ENCODE data around the gene CEBPG.

The CEBPG gene

DNA sequence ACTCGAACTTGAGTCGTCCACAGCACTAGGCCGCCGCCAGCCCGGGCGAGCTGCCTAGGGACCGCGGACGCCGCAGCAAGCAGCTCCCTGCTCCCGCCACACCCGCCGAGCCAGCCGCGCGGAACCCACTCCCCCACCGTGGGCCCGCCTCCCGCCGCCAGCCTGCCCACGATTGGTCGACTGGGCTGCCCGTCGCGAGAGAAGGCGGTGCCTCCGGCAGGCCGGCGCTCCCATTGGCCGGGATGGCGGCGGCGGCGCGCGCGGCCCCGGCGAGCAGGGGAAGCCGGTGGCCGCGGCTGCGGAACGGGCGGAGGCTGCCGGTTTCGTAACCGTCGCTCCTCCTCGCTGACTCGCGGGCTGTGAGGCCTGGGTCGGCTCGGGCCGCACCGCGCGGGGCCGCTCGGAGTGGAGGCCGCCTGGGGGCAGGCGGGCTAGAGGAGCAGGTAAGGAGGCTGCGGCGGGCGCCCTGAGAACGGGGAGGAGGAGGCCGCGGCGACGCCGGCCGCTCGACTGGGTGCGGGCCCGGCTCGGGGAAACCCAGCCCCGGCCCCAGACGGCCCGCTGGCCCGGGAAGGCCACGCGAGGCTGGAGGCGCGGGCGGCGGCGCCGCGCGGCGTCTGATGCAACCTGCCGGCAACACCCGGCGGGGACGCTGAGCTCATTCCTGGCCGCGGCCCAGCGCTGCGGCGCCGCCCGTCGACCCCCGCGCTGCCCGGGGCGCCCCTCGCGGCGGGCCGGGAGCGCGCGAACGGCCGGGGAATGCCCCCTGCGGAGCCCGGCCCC is at the start of gene CEBPG:
CEBPG (plus strand) TSS at position 257 of the 783 bp plus-strand sequence. CDS start 5,531 bp downstream, outside the sequence.
- DNase-seq = peak; percentile 54 to 96 (median 89)

- no peak for DNase-seq
Observed at GRCh38 chr19:33324628-33325027, 48.9 kb upstream of the CEBPG start.

DNA sequence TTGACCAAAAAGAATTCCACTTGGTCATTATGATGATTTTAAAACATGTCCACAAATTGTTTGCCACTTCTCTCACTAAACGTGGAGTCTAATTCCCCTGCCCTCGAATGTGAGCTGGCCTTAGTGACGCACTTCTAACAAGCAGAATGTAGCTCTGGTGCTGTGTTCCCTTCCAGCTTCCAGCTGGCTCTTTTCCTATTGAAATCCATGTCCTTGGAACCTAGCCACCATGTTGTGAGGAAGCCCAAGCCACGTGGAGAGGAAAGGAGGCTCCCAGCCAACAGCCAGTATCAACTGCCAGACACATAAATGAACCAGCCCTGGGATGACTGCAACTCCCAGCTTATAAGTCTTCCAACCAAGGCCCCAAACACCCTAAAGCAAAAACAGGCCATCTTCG is 47.6 kb upstream of the CEBPG start:
- peak in 9 of 14 donors; percentile 17 to 88 (median 55) for DNase-seq

DNA sequence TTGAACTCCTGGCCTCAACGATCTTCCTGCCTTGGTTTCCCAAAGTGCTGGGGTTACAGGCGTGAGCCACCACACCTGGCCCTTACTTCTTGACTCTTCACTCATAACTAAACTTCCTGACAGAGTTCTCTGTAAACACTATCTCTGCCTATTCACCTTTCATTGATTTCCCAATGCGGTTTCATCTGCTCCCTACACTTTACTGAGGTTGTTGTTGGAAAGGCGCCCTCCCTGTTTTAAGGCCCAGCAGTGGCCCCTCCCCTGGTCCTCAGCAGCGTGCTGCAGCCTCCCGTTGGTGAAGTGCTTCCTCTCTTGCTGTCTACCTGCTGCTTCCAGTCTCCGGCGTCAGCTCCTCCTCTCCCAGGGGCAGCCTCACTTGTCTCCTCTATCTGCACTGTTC is 44.4 kb upstream of the CEBPG start:
- no peak for DNase-seq

GRCh38 chr19:33329736-33330135 is 43.8 kb upstream of the CEBPG start:
- no peak for DNase-seq

GRCh38 chr19:33332248-33332647 is 41.3 kb upstream of the CEBPG start:
- DNase-seq = peak in 7 of 14 donors; percentile 2 to 22 (median 11)

- DNase-seq = no peak
Observed at GRCh38 chr19:33333151-33333550, 40.4 kb upstream of the CEBPG start.

- no peak for DNase-seq
Observed at GRCh38 chr19:33333642-33334041, 39.9 kb upstream of the CEBPG start.

GRCh38 chr19:33334271-33334670 is 39.2 kb upstream of the CEBPG start:
- no peak for DNase-seq

- no peak for DNase-seq
Observed at GRCh38 chr19:33335446-33335845, 38.1 kb upstream of the CEBPG start.

DNA sequence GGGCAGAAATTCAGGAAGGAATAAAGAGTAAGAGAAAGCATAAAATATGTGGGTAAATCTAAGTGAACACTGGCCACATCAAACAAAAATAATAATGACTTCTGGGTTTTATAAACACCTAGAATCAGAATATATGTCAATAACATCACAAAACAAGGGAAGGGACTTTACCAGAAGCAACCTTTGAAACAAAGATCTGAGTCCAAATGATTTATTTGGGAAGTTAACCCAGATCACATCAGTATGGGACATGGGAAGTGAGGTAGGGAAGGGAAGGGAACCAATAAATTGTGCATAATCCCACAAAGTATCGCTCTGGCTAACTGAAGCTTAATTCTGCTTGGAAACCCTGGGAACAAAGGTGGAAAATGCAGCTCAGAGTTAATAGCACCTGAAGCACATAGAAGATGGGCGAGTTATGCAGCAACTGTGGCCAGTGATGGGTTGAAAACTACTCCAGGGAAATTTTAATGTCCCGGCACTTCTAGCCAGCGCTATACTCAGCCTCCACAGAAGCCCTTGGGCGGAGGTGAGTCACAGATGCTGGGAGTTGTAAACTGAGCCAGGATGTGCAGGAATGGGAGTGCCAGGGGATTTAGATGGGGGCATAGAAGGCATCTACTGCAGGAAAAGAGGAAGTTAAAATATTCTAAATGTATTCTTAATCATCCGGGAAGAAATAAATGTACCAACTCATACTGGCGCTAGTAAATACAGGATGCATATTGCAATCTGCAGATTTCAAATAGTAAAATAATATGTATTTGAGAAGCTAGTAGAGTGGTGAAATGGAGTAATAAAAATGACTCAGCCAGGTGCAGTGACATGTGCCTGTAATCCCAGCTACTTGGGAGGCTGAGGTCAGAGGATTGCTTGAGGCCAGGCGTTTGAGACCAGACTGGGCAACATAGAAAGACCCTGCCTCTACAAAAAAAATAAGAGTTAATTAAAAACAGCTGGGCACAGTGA is 34.2 kb upstream of the CEBPG start:
- DNase-seq = no peak

DNA sequence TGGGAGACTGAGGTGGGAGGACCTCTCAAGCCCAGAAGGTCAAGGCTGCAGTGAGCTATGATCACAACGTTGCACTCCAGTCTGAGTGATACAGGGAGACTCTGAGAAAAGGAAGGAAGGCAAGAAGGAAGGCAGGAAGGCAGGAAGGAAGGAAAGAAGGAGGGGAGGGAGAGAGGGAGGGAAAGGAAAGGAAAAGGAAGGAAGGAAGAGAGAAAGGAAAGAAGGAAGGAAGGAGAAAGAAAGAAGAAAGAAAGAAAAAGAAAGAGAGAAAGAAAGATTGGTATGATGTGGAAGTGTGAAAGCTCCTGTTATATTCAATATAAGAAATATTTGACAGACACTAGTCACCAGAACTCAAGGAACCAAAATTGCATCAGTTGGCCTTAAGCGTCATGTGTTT is 32.5 kb upstream of the CEBPG start:
- DNase-seq = no peak

- no peak for DNase-seq
Observed at GRCh38 chr19:33343301-33343700, 30.2 kb upstream of the CEBPG start.

- no peak for DNase-seq
Observed at GRCh38 chr19:33343859-33344572, 29.5 kb upstream of the CEBPG start.

- DNase-seq = no peak
Observed at GRCh38 chr19:33344573-33344925, 29.0 kb upstream of the CEBPG start.

DNA sequence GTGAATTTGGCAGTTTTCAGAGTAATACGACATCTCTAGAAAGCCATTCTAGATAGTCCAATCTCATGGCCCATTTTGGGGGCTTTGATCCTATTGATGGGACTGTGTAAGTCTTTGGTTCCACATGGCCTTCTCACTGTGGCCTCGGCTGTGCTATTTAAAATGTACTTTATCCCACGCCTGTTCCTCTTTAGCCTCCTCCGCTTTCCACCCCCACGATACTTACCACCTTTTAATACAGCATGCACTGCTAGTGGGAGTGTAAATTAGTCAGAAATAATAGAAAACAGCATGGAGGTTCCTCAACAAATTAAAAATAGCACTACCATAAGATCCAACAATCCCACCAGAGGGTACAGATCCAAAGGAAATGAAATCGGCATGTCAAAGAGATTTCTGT is 28.3 kb upstream of the CEBPG start:
- DNase-seq = no peak

DNA sequence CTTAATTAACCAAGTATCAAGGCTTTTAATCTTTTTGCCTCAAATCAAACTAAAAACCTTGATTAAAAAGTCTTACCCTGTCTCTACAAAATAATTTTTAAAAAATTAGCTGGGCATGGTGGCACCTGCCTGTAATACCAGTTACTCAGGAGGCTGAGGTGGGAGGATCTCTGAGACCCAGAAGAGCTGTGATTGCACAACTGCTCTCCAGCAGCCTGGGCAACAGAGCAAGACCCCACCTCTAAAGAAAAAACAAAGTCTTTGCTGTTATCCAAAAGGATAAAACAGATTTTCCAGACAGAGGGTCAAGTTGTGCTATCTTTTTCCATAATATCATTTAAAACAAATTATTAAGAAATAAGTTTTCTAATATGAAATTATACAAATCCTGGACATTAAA is 26.8 kb upstream of the CEBPG start:
- no peak for DNase-seq

DNA sequence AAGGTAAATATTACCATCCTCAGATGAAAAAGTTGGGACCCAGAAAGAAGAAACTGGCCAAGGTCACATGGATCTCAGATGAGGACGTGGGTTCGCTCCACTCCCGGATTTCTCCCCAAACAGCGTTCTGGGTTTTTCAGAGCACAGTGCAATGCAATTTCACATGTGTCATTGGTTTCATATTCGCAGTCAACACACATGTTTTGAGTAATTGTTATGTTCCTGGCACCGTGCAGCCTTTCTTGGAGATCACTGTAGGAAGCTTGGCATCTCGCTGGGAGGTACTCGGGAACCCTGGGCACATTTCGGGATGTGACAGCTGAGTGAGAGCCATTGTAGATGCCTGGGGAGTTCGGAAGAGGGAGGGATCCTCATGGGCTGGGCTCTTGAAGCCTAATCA is 26.2 kb upstream of the CEBPG start:
- DNase-seq = no peak

DNA sequence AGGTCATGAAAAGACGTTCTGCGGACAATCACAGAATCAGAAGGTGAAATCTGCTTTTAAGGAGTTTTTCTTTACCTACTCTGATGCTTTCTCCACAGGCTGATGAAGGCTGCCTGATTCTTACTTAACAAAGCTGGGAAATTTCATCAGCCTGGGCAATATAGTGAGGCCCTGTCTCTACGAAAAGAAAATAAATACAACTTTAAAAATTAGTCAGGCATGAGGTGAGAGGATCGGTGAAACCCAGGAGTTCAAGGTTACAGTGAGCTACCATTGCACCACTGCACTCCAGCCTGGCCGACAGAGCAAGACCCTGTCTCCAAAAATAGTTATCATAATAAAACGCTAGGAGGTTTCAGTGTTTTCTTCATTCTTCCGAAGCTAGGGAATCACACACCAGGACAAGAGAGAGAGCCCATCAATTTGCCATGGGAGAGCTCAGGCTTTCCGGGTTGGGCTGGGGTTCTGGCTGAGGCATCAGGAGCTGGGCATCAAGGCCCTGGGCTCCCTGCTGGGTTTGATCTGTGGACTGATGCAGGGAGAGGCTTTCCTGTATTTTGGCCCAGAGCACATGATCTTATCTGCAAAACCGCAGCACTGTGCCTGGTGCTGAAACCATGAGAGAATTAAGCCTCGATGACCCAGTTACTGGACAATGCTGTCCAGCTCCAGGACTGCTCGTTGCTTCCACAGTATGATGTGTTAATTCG is 25.1 kb upstream of the CEBPG start:
- DNase-seq = no peak

- no peak for DNase-seq
Observed at GRCh38 chr19:33349319-33350289, 23.9 kb upstream of the CEBPG start.
